Measurements from ENCODE around the gene SUPV3L1.

Gene SUPV3L1

GRCh38 chr10:69247313-69247710 is 67.3 kb downstream of the SUPV3L1 start:
- TF ChIP-seq GATA3 (IDR thresholded peaks at IDR 0.05; ENCODE audit: low read depth, low read length), result no peak
- TF ChIP-seq GATA2 (IDR thresholded peaks at IDR 0.05; ENCODE audit: low read depth, low read length), result no peak

- TF ChIP-seq GATA3 (IDR thresholded peaks at IDR 0.05; ENCODE audit: low read depth, low read length) (no peak), GATA2 (IDR thresholded peaks at IDR 0.05; ENCODE audit: low read depth, low read length) (no peak)
Measured at GRCh38 chr10:69248117-69248730, 68.2 kb downstream of the SUPV3L1 start.

- no peak for TF ChIP-seq GATA3 (IDR thresholded peaks at IDR 0.05; ENCODE audit: low read depth, low read length)
- no peak for TF ChIP-seq GATA2 (IDR thresholded peaks at IDR 0.05; ENCODE audit: low read depth, low read length)
Measured at GRCh38 chr10:69250041-69250440, 70.0 kb downstream of the SUPV3L1 start.

- no peak for TF ChIP-seq GATA2 (IDR thresholded peaks at IDR 0.05; ENCODE audit: low read depth, low read length)
- TF ChIP-seq GATA3 (IDR thresholded peaks at IDR 0.05; ENCODE audit: low read depth, low read length), result no peak
Measured at GRCh38 chr10:69253171-69253570, 73.1 kb downstream of the SUPV3L1 start.

GRCh38 chr10:69254877-69255276 is 74.8 kb downstream of the SUPV3L1 start:
- no peak for TF ChIP-seq GATA2 (IDR thresholded peaks at IDR 0.05; ENCODE audit: low read depth, low read length)
- TF ChIP-seq GATA3 (IDR thresholded peaks at IDR 0.05; ENCODE audit: low read depth, low read length), result no peak

All from SH-SY5Y (cell line).